OCI-LY3 (cell line): ENCODE measurements around the gene PARD3B.

Source experiments
- H2AFZ ChIP-seq: fragments of 200-600, 300-600 bp; shearing (Covaris generic); 2 replicates; pipeline ENCODE4 v1.6.0; 2014; ENCODE audit warnings: antibody characterized with exemption, low read depth, low read length
- H3K27ac ChIP-seq: fragments of 200-600, 300-600 bp; sonication (generic); 2 replicates; pipeline ENCODE4 v1.5.1; 2014; ENCODE audit warnings: mild to moderate bottlenecking, low read length, moderate library complexity, mixed read lengths
- H3K27me3 ChIP-seq: fragments of 200-600, 300-600 bp; sonication (generic); 2 replicates; pipeline ENCODE4 v1.6.1; 2014; ENCODE audit warnings: low read depth, low read length, mixed read lengths
- H3K36me3 ChIP-seq: fragments of 200-600, 300-600 bp; sonication (generic); replicated peaks from 2 replicates; pipeline ENCODE3; 2014; ENCODE audit warnings: low read depth, low read length, mixed read lengths
- H3K4me1 ChIP-seq: fragments of 300-600, 200-600 bp; sonication (generic); 2 replicates; pipeline ENCODE4 v1.6.1; 2014; ENCODE audit warnings: low read length, mixed read lengths
- H3K4me2 ChIP-seq: fragments of 200-600, 300-600 bp; sonication (generic); 2 replicates; pipeline ENCODE4 v1.6.1; 2014; ENCODE audit warnings: low read length, mixed read lengths
- H3K4me3 ChIP-seq: fragments of 300-600, 200-600 bp; sonication (generic); 2 replicates; pipeline ENCODE4 v1.5.1; 2014; ENCODE audit warnings: antibody characterized with exemption, mild to moderate bottlenecking, low read length, moderate library complexity
- H3K79me2 ChIP-seq: fragments of 300-600, 200-600 bp; shearing (Covaris generic); 2 replicates; pipeline ENCODE4 v1.6.1; 2014; ENCODE audit warnings: mild to moderate bottlenecking, low read length, mixed read lengths
- H3K9ac ChIP-seq: fragments of 300-600, 200-600 bp; shearing (Covaris generic); 2 replicates; pipeline ENCODE4 v1.6.0; 2014; ENCODE audit warnings: mild to moderate bottlenecking, low read length, moderate library complexity
- H3K9me3 ChIP-seq: fragments of 200-600, 300-600 bp; shearing (Covaris generic); 2 replicates; pipeline ENCODE4 v1.6.1; 2014; ENCODE audit warnings: low read length, mixed read lengths; ENCODE audit not compliant: insufficient read depth
- H4K20me1 ChIP-seq: fragments of 200-600, 300-600 bp; sonication (generic); 2 replicates; pipeline ENCODE4 v1.6.1; 2016; ENCODE audit warnings: low read length, mixed read lengths; ENCODE audit not compliant: insufficient read depth
- CTCF ChIP-seq: fragments of 200-600, 300-600 bp; sonication (generic); IDR thresholded peaks from 2 replicates; pipeline ENCODE4 v1.5.1; 2014; ENCODE audit warnings: antibody characterized with exemption, low read length, low read depth
- EZH2phosphoT487 ChIP-seq: fragments of 200-600 bp; shearing (Covaris generic); IDR thresholded peaks from 2 replicates; pipeline ENCODE4 v1.6.1; 2018; ENCODE audit warnings: antibody characterized with exemption, mixed run types, low read depth

PARD3B gene

GRCh38 chr2:205352094-205352493 lies 806.8 kb downstream of the PARD3B start:
- Histone ChIP-seq H3K27ac (no peak overlapping the region), H3K27me3 (peaks cover 11% of the 10 kb centered on the region; the same call in 1 of the 2 replicates), H3K9me3 (no peaks in the 10 kb centered on the region), H3K4me3 (no peak overlapping the region), H3K4me1 (no peaks in the 10 kb centered on the region), H3K36me3 (no peaks in the 10 kb centered on the region), H3K79me2 (no peaks in the 10 kb centered on the region), H2AFZ (no peak overlapping the region), H4K20me1 (no peaks in the 10 kb centered on the region), H3K4me2 (no peak overlapping the region), H3K9ac (no peak overlapping the region)
- TF ChIP-seq CTCF (no peak), EZH2phosphoT487 (no peak)

- no peak overlapping the region for H2AFZ ChIP-seq
- H3K27me3 ChIP-seq = peaks cover 10% of the 10 kb centered on the region; the same call in 1 of the 2 replicates
- no peak overlapping the region for H3K9ac ChIP-seq
- H3K27ac ChIP-seq = no peak overlapping the region
- H3K9me3 ChIP-seq = no peaks in the 10 kb centered on the region
- no peak overlapping the region for H3K4me2 ChIP-seq
- no peaks in the 10 kb centered on the region for H3K4me1 ChIP-seq
- H3K4me3 ChIP-seq = no peak overlapping the region
- no peaks in the 10 kb centered on the region for H3K36me3 ChIP-seq
- TF ChIP-seq CTCF = no peak
- TF ChIP-seq EZH2phosphoT487 = no peak
- H4K20me1 ChIP-seq = no peaks in the 10 kb centered on the region
- no peaks in the 10 kb centered on the region for H3K79me2 ChIP-seq
Observed at GRCh38 chr2:205352593-205352992, 807.3 kb downstream of the PARD3B start.

GRCh38 chr2:205357732-205358131 lies 812.5 kb downstream of the PARD3B start:
- no peaks in the 10 kb centered on the region; the same call in 1 of the 2 replicates for H3K27me3 ChIP-seq
- no peak overlapping the region for H3K4me2 ChIP-seq
- H3K27ac ChIP-seq = no peak overlapping the region
- TF ChIP-seq CTCF = no peak
- no peak for TF ChIP-seq EZH2phosphoT487
- no peaks in the 10 kb centered on the region for H3K4me1 ChIP-seq
- no peak overlapping the region for H3K9ac ChIP-seq
- H3K79me2 ChIP-seq = no peaks in the 10 kb centered on the region
- H3K4me3 ChIP-seq = no peak overlapping the region
- H2AFZ ChIP-seq = no peak overlapping the region
- no peaks in the 10 kb centered on the region for H3K9me3 ChIP-seq
- no peaks in the 10 kb centered on the region for H3K36me3 ChIP-seq
- no peaks in the 10 kb centered on the region for H4K20me1 ChIP-seq

- H3K4me2 ChIP-seq = no peak overlapping the region
- H3K36me3 ChIP-seq = no peaks in the 10 kb centered on the region
- no peak overlapping the region for H3K9ac ChIP-seq
- H2AFZ ChIP-seq = no peak overlapping the region
- H3K4me3 ChIP-seq = no peak overlapping the region
- no peaks in the 10 kb centered on the region for H3K4me1 ChIP-seq
- no peak overlapping the region for H3K27ac ChIP-seq
- no peaks in the 10 kb centered on the region for H3K9me3 ChIP-seq
- H3K27me3 ChIP-seq = no peaks in the 10 kb centered on the region; the same call in 1 of the 2 replicates
- TF ChIP-seq EZH2phosphoT487 (no peak), CTCF (no peak)
- no peaks in the 10 kb centered on the region for H4K20me1 ChIP-seq
- no peaks in the 10 kb centered on the region for H3K79me2 ChIP-seq
Observed at GRCh38 chr2:205358351-205358815, 813.1 kb downstream of the PARD3B start.
